Stimulated activated CD8-positive, alpha-beta memory T cell treated with anti-CD3 and anti-CD28 coated beads, Interleukin-15, amount 100 ng/mL, for 24 hours (primary cell): ENCODE results near the gene KCNJ5.

ENCODE experiments used
- DNase-seq: peaks from one replicate; pipeline ENCODE4 v3.0.0-alpha.2; 2020; ENCODE audit warnings: low read depth

The KCNJ5 gene

GRCh38 chr11:128895526-128895925 is 4.4 kb downstream of the KCNJ5 start:
- DNase-seq, result no peak

GRCh38 chr11:128896356-128896755 is 5.2 kb downstream of the KCNJ5 start:
- no peak for DNase-seq

GRCh38 chr11:128897826-128898225 is 6.7 kb downstream of the KCNJ5 start:
- DNase-seq, result no peak

- no peak for DNase-seq
Observed at GRCh38 chr11:128898580-128899344, 7.6 kb downstream of the KCNJ5 start.

GRCh38 chr11:128900468-128900867 is 9.3 kb downstream of the KCNJ5 start:
- DNase-seq, result no peak

GRCh38 chr11:128901653-128902514 is 10.7 kb downstream of the KCNJ5 start:
- no peak for DNase-seq

- no peak for DNase-seq
Observed at GRCh38 chr11:128902515-128903066, 11.4 kb downstream of the KCNJ5 start.

- DNase-seq, result no peak
Observed at GRCh38 chr11:128903248-128904061, 12.3 kb downstream of the KCNJ5 start.

GRCh38 chr11:128904303-128904655 is 13.1 kb downstream of the KCNJ5 start:
- no peak for DNase-seq

GRCh38 chr11:128904656-128905344 is 13.6 kb downstream of the KCNJ5 start:
- DNase-seq, result no peak

- no peak for DNase-seq
Observed at GRCh38 chr11:128905345-128906184, 14.4 kb downstream of the KCNJ5 start.

- DNase-seq, result no peak
Observed at GRCh38 chr11:128906185-128907050, 15.3 kb downstream of the KCNJ5 start.

- no peak for DNase-seq
Observed at GRCh38 chr11:128907585-128907984, 16.4 kb downstream of the KCNJ5 start.

- no peak for DNase-seq
Observed at GRCh38 chr11:128908391-128909246, 17.5 kb downstream of the KCNJ5 start.

- no peak for DNase-seq
Observed at GRCh38 chr11:128909438-128910125, 18.4 kb downstream of the KCNJ5 start.

GRCh38 chr11:128910576-128910975 is 19.4 kb downstream of the KCNJ5 start:
- DNase-seq, result no peak

- DNase-seq, result no peak
Observed at GRCh38 chr11:128911239-128911638, 20.1 kb downstream of the KCNJ5 start.

- no peak for DNase-seq
Observed at GRCh38 chr11:128911701-128912100, 20.5 kb downstream of the KCNJ5 start.
